Limb (tissue), 2 donors: ENCODE measurements around the gene C6.
"Not testable (repeated sequence)": the region's sequence is repeated elsewhere in the genome, so short reads cannot be mapped to it uniquely, and the experiment has no call there.

Source experiments
- DNase-seq, 2 donors: peaks; one replicate each; pipeline ENCODE4 v3.0.0-alpha.2; 2016; ENCODE audit errors: extremely low spot score in 2 of 2

C6 gene

DNA sequence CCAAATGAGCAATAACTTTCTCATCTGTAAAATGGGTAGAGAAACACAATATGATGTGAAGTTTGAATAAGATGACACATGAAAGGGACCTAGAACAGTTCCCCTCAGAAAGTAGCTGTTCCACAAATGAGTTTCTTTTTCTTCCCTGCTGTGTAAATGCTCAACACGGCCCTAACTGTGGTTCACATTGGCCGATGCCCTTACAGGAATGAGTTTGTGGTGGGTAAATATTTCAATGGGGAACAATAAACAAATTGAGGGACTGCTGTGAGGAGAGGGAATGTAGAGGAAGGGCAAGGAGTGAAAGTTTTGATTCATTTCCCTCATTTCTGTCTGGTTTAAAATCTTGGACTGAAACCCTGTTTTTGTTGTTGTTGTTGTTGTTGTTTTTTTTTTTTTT, 12.8 kb downstream of the C6 start:
- no peak for DNase-seq

DNA sequence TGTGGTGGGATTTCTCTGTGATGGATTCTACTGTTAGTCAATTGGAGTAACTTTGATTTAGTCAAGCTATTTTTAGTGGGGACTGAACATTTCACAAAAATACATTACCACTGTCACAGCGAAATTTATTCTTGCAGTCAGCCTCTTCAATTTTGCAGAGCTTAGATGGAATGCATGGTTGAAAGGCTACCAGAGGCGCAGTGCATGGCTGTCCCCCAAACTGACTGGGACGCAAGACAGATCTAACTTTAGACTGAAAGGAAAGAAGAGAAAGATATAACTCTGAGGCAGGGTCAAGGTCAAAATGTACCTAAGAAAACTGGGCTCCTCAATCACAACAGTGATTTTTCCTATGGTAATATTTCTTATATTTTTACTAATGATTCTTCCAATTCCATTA, 13.7 kb downstream of the C6 start:
- no peak for DNase-seq

DNA sequence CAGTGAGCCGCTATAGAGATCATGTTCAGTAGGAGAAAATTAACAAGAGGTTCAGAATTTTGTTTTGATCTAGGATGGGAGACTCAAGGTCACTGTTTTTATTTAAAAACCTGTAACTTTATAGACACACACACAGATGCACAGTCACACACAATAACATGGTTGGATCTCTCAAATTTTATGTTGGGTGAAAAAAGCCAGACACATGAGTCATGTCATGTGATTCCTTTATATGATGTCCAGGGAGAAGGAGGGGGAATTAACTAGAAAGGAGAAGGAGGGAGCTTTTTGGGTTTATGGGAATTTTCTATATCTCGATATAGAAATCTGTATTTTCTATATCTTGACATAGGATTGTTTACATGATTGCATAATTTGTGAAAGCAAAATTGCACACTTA, 17.1 kb downstream of the C6 start:
- DNase-seq: no peak

DNA sequence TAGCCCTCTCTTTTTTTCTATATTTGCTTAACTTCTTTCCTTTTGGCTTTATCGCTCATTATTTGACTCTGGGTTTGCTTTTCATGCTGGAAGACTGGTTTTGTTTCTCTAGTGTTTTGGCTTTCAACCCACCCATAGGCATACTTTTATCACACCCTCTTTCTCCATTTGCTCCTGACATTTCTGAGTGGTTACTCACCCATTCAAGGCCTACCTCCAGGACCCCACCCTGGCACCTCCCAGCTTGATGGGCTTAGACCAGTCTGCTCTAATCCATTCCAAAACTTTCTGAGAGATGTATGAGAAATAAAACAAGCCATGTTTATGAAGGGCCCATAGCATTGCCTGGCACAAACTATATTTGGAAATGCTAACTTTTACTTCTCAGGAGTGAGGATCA, 18.1 kb downstream of the C6 start:
- DNase-seq: no peak

DNA sequence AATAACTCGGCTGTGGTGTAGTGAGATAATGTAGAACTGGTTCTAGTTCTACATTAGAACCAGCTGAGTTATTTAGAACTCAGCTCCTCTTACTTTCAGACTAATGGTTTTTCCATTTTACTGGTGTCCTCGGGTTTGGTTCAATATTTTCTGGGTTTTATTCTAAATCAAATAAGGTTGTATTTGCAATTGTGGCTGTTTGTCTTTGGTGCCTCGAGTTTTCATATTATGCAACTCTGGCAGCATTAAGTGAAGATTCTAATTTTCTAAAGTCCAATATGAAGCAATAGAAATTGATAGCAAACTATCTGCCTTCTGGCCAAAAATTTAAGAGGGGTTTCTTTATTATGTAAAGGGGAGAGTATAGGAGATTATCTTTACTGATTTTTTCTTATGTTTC, 19.0 kb downstream of the C6 start:
- no peak for DNase-seq

DNA sequence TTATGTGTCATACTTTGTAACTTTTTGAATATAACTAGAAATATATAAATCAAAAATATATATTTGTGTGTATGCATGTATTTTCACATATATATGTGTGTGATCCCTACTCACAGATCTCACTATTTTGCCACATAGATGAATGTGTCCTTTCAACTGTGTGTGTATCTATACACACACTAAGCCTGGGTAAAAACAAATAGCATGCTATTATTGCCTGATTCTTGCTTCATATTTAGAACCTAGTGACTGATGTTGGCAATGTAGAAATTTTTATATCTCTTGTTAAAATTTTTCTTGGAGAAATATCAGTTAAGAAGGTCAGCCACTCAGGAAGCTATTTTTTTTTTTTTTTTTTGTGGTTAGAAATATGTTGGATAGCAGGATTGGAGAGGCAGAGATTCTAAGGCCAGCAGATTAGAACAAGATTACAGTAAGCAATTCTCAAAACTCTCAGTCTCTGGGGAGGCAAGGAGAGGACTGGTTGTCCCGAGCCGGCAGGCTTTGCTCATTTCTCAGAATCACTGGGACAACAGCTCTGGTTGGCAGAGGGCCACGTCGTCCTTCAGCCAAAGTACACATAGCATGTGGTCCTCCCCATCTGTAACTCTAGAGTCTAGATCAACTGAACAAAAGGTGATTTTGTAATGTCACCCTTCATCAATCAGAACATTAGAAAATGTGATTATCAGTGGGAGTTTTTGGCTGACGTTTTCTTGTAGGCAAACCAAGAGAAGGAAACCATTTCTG, 19.7 kb downstream of the C6 start:
- peak; percentile 16 to 50 for DNase-seq

DNA sequence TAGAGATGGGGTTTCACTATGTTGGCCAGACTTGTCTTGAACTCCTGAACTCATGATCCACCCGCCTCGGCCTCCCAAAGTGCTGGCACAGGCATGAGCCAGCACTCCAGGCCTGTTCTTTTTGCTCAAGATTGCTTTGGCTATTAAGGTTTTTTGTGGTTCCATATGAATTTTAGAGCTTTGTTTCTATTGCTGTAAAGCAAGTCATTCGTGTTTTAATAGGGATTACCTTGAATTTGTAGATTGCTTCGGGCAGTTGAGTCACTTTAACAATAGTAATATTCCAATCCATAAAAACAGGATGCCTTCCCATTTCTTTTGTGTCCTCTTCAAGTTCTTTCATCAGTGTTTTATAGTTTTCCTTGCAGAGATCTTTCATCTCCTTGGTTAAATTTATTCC, 22.1 kb downstream of the C6 start:
- no peak for DNase-seq

DNA sequence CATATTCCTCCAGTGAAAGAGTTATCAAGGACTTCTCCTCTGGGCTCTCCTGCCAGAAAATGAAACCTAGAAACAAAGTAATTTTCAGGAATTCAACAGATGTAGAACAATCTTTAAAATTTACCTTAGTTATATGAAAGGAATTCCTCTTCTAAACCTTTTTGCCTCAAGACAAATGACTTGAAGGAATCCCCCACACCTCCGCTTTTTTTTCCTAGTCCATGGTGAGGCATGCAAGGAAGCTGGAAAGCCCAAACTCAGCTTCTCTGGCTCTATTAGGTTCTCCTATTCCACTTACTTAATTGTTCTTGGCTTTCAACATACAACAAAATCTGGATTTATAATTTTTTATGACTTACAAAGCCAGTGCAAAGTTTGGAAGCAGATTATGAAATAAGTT, 27.2 kb downstream of the C6 start:
- no peak for DNase-seq

DNA sequence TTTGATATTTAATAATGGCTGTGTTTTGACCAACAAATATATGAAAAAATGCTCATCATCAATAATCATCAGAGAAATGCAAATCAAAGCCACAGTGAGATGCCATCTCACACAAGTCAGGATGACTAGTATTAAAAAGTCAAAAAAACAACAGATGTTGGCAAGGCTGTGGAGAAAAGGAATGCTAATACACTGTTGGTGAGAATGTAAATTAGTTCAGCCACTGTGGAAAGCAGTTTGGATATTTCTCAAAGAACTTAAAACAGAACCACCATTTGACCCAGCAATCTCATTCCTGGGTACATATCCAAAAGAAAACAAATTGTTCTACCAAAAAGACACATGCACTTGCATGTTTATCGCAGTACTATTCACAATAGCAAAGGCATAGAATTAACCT, 30.0 kb downstream of the C6 start:
- not testable (repeated sequence) for DNase-seq

DNA sequence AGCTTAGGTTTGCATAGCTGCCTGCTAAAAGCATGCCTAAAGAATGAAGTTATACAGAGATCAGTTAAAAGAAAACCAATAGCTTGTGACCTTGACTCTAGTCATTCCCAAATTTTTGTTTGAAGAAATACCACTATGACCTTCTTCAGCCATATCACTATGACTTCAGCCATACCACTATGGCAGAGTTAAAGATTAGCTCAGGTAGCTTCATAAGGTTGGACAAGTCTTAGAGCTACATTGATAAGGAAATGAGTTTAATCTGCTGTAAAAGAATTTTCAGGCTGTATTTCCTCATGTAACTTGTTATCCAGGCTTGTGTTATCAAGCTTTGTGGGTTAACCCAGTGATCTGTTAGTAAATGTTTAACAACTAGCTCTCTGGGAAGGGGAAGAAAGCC, 30.7 kb downstream of the C6 start:
- no peak for DNase-seq

DNA sequence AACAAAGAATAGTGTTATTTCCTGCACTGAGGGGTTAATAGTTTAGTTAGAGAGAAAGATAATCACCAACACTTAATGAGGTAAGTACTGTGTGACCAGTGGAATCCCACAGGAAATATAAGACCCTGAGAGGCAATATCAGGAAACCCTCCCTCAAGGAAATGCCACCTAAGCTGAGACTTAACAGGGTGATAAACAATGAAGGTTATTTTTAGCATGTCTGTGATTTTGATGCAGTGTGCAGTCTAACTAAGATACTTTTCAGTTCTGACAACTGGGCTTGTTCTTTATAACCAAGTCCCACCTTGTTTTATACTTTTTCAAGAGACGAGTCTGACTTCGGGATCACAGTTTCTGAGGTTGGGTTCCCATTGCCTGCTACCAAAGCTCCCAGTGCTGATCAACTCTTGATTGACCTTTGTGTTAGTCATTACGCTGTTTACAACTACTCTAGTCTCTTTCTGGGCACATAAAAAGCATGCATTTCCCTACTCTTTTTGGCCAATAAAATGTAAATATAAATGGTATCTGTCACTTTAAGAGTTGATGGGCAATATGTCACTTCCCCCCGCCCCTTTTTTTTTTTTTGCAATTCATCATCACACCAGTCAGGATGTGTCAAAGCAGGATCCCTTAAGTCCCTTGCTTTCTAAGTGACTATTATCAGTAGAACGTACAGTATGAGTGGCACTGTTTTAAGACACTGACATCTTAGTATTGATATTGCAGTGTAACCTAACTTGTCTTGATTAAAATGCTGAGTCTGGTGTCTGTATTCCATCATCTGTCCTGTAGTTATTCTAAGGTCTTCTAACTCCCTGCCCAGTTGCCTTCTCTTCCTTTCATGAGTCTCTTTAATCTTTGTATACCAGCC, 31.4 kb downstream of the C6 start:
- DNase-seq: no peak

DNA sequence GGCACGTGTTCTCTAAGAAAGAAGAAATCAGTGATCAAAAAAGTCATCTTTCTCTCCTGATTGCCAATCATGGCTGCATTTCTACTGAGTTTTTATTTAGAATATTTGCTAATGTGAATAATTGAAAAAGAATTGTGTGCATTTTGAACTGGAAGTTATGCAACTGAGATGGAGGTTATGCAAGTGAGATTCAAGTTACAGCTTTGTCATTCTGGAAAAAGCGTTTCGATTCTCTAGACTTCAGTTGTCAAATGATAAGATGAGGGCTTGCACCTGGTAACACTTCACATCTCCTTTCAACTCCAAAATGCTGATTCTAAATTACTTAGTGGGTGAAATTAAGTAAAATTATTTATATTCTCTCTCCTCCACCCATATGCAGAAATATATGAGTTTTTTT, 36.4 kb downstream of the C6 start:
- DNase-seq: no peak

DNA sequence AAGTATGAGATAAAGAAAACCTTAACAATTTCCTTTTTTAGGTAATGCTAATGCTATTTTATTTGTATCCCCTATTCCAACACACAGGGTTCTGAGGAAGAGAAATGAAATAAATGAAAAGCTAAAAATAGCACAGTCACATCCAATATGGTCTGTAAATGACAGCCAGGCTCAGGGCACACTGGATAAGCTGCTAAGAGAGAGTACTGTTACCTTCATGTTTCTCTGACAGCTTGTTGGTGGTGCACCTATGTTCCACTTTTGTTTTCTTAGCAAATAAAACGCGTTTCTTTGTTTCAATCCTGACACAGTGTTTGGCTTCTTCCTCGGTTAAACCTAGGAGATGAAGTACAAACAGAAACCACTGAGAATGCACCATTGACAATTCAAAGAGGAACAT, 41.3 kb downstream of the C6 start:
- DNase-seq: no peak

DNA sequence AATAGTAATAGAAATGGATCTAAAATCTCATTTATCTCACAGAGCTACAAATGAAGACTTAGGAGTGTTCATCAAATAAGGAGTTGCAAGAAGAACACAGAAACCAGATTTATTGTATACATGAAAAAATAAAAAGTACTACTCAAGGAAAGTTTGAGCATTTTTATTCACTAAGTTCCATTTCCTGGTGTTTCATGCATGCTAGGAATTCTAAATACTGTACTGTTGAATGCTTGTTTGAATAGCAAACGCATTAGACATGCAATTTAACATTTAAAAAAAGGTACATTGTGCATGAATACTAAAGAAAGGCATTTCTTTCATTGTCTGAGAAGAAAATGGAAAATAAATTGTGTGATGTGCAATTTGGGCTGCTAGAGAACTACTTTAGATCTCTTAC, 52.1 kb downstream of the C6 start:
- DNase-seq: no peak

DNA sequence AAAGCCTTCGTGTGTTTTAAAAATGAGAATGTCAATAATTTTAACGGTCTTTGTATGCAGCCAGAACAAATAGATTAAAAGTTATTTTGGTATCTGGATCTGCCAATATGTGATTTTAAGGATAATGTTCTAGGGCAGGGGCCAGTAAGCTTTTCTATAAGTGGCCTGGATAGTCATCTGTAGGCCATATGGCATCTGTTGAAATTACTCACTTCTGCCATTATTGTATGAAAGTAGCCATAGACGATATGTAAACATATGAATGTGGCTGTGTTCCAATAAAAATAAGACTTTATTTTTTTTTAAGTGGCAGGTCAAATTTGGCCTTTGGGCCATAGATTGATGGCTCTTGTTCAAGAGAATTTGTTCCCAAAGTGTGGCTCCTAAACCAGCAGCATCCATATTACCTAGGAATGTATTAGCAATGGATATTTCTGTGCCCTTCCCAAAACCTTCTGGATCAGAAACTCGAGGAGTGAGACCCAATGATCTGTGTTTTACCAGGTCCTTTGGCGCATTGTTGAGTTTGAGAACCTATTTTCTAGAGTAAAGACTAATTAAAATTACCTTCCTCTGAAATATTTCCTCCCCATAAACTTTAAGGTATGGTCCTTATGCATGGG, 55.9 kb downstream of the C6 start:
- no peak for DNase-seq

DNA sequence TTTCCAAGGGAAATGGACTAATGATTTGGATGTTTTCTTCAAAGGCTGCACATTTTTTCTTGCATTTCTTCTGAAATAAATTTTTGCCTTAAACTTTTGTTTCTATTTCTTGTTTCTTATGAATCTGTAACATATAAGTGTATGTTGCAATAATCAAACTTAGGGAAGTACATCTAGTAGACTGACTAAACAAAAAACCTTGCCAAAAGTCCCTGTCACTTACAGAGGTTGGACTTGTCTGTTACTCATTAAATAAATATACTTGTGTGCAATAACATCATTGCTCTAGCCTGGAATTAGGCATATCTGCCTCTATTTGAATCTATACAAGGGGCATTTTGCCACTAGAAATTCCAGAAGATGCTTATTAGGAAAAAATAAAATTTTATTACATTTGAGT, 56.6 kb downstream of the C6 start:
- DNase-seq: no peak

DNA sequence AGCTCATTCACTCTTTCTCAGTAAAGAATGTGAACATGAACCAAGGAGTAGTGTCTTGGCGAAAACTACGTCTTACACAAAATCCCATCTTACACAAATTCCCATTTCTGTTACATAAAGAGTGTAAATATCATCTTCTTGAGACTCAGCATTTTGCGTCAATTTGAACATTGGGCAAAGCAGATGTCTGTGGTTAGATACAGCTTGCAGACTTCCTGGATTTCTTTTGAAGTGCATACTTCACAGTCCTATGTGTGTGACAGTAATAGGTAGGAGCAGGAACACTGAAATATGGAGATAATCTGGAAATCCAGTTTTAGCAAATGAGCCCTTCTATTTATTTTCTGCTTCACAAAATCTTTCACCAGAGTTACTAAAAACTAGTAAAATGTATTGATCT, 58.8 kb downstream of the C6 start:
- no peak for DNase-seq

DNA sequence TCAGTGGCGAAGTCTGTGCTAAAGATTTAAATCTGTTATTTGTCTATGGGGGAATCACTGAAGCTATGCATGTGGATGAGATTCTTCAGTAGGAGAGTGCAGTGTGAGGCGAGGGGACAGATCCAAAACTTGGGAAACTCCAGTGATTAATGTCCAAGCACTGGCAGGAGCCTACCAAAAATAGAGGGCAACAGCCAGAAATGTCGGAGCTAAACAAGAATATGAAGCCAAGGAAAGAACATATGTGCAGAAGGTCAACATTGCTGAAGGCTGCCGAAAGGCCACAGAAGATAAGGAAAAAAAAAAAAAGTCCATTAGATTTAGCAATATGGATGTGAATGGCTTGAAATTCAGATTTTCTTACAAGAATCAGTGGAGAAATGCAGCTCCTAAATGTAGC, 61.8 kb downstream of the C6 start:
- no peak for DNase-seq

DNA sequence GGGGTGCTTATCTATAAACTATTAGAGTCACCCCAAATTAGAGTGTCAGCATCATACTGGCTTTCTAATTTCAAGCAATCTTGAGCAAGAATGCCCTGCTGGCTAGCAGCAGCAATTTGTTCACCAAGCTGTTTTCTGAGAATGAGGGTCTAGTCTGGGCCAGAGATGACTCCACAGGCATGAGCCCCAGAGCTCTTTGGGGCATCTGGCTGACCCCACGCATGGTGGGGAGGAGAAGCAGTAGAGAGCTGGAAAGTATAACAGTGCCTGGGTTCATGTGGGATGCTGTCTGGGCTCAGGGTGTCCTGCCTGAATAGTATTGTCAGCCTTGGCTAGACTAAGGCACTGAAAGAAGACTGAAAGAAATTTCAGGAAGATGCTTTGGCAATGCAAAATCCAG, 64.9 kb downstream of the C6 start:
- peak in 1 of 2 donors; percentile 26 for DNase-seq

DNA sequence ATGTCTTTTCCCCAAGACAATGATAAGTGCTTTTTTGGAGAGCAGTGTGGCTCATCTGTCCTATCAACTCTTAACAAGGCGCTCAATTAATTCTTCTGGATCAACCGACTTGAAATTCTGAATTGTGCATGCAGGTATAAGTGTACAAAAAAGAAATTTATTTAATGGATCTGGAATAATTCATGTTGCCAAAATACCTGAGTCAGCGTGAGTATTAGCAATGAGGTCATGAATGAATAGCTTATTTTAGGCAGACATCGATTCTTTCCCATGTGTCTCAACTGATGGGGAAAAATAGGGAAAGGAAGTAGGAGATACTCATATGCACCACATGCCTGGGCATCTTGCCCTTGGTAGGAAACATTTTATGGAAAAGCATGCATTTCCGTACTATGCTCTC, 68.0 kb downstream of the C6 start:
- DNase-seq: no peak

DNA sequence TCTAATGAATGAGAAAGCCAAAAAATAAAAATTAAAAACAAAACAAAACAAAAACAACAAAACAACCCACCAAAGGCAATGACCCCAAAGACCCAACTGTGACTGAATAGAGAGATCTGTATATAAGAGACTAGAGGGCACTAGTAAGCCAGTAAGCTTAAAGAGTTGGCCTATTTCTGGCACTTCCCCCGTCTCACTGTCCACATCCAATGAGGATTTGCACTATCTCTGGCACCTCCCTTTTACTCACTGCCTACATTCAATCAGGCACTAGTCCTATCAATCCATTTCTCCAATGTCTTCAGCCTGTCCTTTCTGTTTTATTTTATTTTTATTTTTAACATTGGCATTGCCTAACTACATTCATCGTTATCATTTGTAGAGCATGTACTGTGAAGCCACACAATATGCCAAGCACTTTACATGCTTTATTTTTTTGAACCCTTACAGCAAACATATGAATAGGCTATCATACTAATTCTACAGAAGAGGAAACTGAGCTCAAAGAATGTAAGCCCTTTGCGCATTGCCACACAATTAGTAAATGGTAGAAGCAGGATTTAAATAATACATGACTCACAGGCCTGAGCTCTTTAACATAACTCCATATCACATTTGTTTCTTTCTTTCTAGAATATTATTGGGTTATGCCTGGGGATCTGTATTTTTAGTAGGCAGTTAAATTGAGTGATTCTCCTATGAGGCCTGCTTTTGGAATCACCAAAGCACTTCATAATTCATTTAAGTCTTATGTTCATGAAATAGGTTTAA, 70.0 kb downstream of the C6 start:
- DNase-seq: no peak
